BLaER1 treated with 17β-estradiol and CSF1 and Interleukin-3, amounts not matched to agents 10 nM and 100 nM (cell line): ENCODE data around the gene TRDMT1.

Source experiments
- H3K27ac ChIP-seq, 11 experiments: shearing (Covaris generic); formaldehyde crosslinking; 2 replicates each; pipeline ENCODE4 v1.8.1; 2022
- H3K27me3 ChIP-seq, 11 experiments: shearing (Covaris generic); formaldehyde crosslinking; 2 replicates each; pipeline ENCODE4 v1.8.1; 2022
- H3K36me3 ChIP-seq, 11 experiments: shearing (Covaris generic); formaldehyde crosslinking; 2 replicates each; pipeline ENCODE4 v1.8.1; 2022
- H3K4me1 ChIP-seq, 10 experiments: shearing (Covaris generic); formaldehyde crosslinking; 2 replicates each; pipeline ENCODE4 v1.8.1; 2022
- H3K4me2 ChIP-seq, 11 experiments: shearing (Covaris generic); formaldehyde crosslinking; 2 replicates each; pipeline ENCODE4 v1.8.1; 2022
- H3K4me3 ChIP-seq, 10 experiments: shearing (Covaris generic); formaldehyde crosslinking; 2 replicates each; pipeline ENCODE4 v1.8.1; 2022
- H3K9ac ChIP-seq, 11 experiments: shearing (Covaris generic); formaldehyde crosslinking; 2 replicates each; pipeline ENCODE4 v1.8.1; 2022
- H3K9me3 ChIP-seq, 11 experiments: shearing (Covaris generic); formaldehyde crosslinking; replicated peaks in 1 of 11; 2 replicates each; pipeline ENCODE4 v1.8.1; 2022
- H4K20me1 ChIP-seq, 11 experiments: shearing (Covaris generic); formaldehyde crosslinking; 2 replicates each; pipeline ENCODE4 v1.8.1; 2022
- Cebpa-rat ChIP-seq, 11 experiments: shearing (Covaris generic); IDR thresholded peaks; 2 replicates each; pipeline ENCODE4 v1.8.1; 2022

TRDMT1 gene

DNA sequence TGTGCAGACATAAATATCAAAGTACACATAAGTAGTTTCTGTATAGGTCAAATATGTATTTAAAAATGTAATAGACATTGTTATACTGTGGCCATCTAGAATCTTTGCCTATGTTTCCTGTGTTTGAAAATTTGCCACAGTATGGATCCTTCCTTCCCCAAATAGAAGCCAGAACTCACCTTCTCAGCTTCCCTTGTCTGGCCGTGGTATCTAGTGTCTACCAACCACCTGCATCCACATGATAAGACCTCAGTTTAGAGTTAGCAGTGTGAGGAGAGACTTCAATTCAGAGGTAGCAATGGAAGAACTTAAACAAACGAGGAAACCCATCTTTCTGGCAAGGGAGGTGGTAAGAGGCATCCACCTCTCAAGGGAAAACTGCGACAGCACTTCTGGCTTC, 4.9 kb downstream of the TRDMT1 start:
- H3K36me3 ChIP-seq: 0 out of 22 replicates have a peak, but pooled peaks cover 0 to 4% (median 0%) of the 10 kb centered on the region in 11 experiments
- H3K9me3 ChIP-seq: peaks cover 0 to 17% (median 10%) of the 10 kb centered on the region in 11 experiments; a peak in 14 of 22 replicates
- H3K4me1 ChIP-seq: peaks cover 10 to 16% (median 13%) of the 10 kb centered on the region in 10 experiments; a peak in 19 of 20 replicates
- H3K4me2 ChIP-seq: no peak overlapping the region
- H3K27me3 ChIP-seq: no peaks in the 10 kb centered on the region
- H3K4me3 ChIP-seq: no peak overlapping the region
- H3K27ac ChIP-seq: no peak overlapping the region
- H3K9ac ChIP-seq: no peak overlapping the region
- TF ChIP-seq Cebpa-rat (IDR thresholded peaks at IDR 0.05): no peak
- 0 out of 22 replicates have a peak, but pooled peaks cover 0 to 4% (median 0%) of the 10 kb centered on the region in 11 experiments for H4K20me1 ChIP-seq

GRCh38 chr10:17196045-17196444, 5.4 kb downstream of the TRDMT1 start:
- 0 out of 22 replicates have a peak, but pooled peaks cover 0 to 4% (median 0%) of the 10 kb centered on the region in 11 experiments for H3K36me3 ChIP-seq
- peaks cover 10 to 16% (median 13%) of the 10 kb centered on the region in 10 experiments; a peak in 19 of 20 replicates for H3K4me1 ChIP-seq
- H3K4me3 ChIP-seq: no peak overlapping the region
- H3K4me2 ChIP-seq: no peak overlapping the region
- H3K9ac ChIP-seq: no peak overlapping the region
- 0 out of 22 replicates have a peak, but pooled peaks cover 0 to 6% (median 0%) of the 10 kb centered on the region in 11 experiments for H4K20me1 ChIP-seq
- H3K27ac ChIP-seq: no peak overlapping the region
- TF ChIP-seq Cebpa-rat (IDR thresholded peaks at IDR 0.05): no peak
- peaks cover 0 to 17% (median 10%) of the 10 kb centered on the region in 11 experiments; a peak in 14 of 22 replicates for H3K9me3 ChIP-seq
- H3K27me3 ChIP-seq: no peaks in the 10 kb centered on the region

GRCh38 chr10:17195083-17195482, 6.4 kb downstream of the TRDMT1 start:
- no peak for TF ChIP-seq Cebpa-rat (IDR thresholded peaks at IDR 0.05)
- Histone ChIP-seq H3K4me2 (no peak overlapping the region), H3K4me1 (peaks cover 9 to 13% (median 11%) of the 10 kb centered on the region in 10 experiments; a peak in 19 of 20 replicates), H3K27me3 (no peaks in the 10 kb centered on the region), H3K9me3 (peaks cover 0 to 17% (median 10%) of the 10 kb centered on the region in 11 experiments; a peak in 14 of 22 replicates), H3K36me3 (0 out of 22 replicates have a peak, but pooled peaks cover 0 to 4% (median 0%) of the 10 kb centered on the region in 11 experiments), H3K4me3 (no peak overlapping the region), H3K27ac (no peak overlapping the region), H3K9ac (no peak overlapping the region), H4K20me1 (0 out of 22 replicates have a peak, but pooled peaks cover 0 to 6% (median 0%) of the 10 kb centered on the region in 11 experiments)

DNA sequence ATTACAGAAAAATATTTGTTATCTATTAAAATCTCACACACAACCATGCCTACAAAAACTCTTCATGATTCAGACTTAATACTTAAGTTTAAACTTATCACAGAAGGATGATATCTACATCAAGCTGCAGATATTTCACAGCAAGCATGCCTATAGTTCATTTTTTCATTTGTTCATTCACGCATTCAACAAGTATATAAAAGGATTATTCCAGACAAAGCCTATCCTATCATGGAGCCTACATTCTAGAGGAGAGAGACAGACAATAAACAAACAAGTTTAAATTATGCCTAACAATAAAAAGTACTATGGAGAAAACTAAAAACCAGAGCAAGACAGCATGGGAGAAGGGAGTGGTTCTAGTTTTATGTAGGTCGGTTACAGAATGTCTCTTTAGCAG, 10.9 kb downstream of the TRDMT1 start:
- H3K4me2 ChIP-seq: no peak overlapping the region
- H3K4me1 ChIP-seq: no peaks in the 10 kb centered on the region
- 0 out of 22 replicates have a peak, but pooled peaks cover 0 to 4% (median 0%) of the 10 kb centered on the region in 11 experiments for H3K36me3 ChIP-seq
- 0 out of 22 replicates have a peak, but pooled peaks cover 0 to 6% (median 0%) of the 10 kb centered on the region in 11 experiments for H4K20me1 ChIP-seq
- peaks cover 0 to 13% (median 6%) of the 10 kb centered on the region in 11 experiments; a peak in 14 of 22 replicates for H3K9me3 ChIP-seq
- H3K27me3 ChIP-seq: no peaks in the 10 kb centered on the region
- no peak overlapping the region for H3K9ac ChIP-seq
- no peak overlapping the region for H3K4me3 ChIP-seq
- no peak for TF ChIP-seq Cebpa-rat (IDR thresholded peaks at IDR 0.05)
- H3K27ac ChIP-seq: no peak overlapping the region

DNA sequence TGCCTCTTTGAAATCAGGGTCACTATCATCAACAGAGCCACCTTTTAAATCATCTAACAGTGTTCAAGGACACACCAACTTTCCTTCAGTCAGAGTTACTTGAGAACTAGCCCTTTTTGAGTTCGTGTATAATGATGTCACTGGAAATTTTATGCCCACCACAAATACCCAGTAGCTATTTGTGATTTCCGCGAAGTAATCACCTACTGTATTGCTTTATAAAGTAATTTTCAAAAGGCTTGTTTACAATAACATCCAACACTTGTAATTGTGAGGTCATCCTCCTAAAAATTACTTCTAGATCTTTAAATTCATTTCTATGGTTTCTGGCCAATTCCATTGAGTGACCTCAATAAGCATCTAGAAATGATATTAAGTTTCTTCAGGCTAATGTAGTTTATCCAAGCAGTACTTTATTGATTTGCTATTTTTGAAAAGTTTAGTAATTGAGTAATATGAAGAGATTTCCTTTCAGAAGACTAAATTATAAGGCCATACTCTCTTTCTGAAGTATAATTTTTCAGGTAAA, 12.8 kb downstream of the TRDMT1 start:
- Histone ChIP-seq H4K20me1 (0 out of 22 replicates have a peak, but pooled peaks cover 0 to 6% (median 0%) of the 10 kb centered on the region in 11 experiments), H3K27ac (no peak overlapping the region), H3K4me1 (no peaks in the 10 kb centered on the region), H3K9ac (no peak overlapping the region), H3K27me3 (no peaks in the 10 kb centered on the region), H3K9me3 (peaks cover 0 to 1% (median 0%) of the 10 kb centered on the region in 11 experiments; a peak in 3 of 22 replicates), H3K4me3 (no peak overlapping the region), H3K4me2 (no peak overlapping the region), H3K36me3 (no peaks in the 10 kb centered on the region)
- TF ChIP-seq Cebpa-rat (IDR thresholded peaks at IDR 0.05): no peak

GRCh38 chr10:17185873-17186272, 15.6 kb downstream of the TRDMT1 start:
- Histone ChIP-seq H3K4me1 (no peaks in the 10 kb centered on the region), H3K36me3 (no peaks in the 10 kb centered on the region), H3K9me3 (no peaks in the 10 kb centered on the region), H3K27me3 (no peaks in the 10 kb centered on the region), H3K4me2 (no peak overlapping the region), H3K9ac (no peak overlapping the region), H3K27ac (no peak overlapping the region), H4K20me1 (no peaks in the 10 kb centered on the region), H3K4me3 (no peak overlapping the region)
- no peak for TF ChIP-seq Cebpa-rat (IDR thresholded peaks at IDR 0.05)

DNA sequence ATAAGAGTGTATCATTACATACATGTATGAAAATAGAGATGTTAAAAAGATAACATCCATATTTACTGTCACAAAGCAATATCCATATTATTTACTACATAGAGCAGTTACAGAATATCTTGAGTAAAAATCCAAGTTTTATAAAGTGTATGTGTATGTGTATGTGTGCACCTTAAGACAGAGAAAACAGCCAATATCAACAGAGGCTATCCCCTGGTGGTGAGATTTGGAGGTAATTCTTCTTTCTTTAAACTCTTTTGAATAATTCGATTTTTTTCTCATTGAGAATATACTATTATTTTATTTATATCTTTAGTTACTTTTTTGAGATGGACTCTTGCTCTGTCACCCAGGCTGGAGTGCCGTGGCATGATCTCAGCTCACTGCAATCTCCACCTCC, 18.4 kb downstream of the TRDMT1 start:
- Histone ChIP-seq H4K20me1 (no peaks in the 10 kb centered on the region), H3K36me3 (no peaks in the 10 kb centered on the region), H3K27me3 (no peaks in the 10 kb centered on the region), H3K27ac (no peak overlapping the region), H3K4me1 (no peaks in the 10 kb centered on the region), H3K4me2 (no peak overlapping the region), H3K9me3 (no peaks in the 10 kb centered on the region), H3K9ac (no peak overlapping the region), H3K4me3 (no peak overlapping the region)
- TF ChIP-seq Cebpa-rat (IDR thresholded peaks at IDR 0.05): no peak

- no peaks in the 10 kb centered on the region for H3K36me3 ChIP-seq
- no peaks in the 10 kb centered on the region for H3K9me3 ChIP-seq
- no peak overlapping the region for H3K27ac ChIP-seq
- H3K9ac ChIP-seq: no peak overlapping the region
- H3K27me3 ChIP-seq: no peaks in the 10 kb centered on the region
- H4K20me1 ChIP-seq: no peaks in the 10 kb centered on the region
- no peaks in the 10 kb centered on the region for H3K4me1 ChIP-seq
- TF ChIP-seq Cebpa-rat (IDR thresholded peaks at IDR 0.05): no peak
- H3K4me3 ChIP-seq: no peak overlapping the region
- H3K4me2 ChIP-seq: no peak overlapping the region
Measured at GRCh38 chr10:17181751-17182150, 19.7 kb downstream of the TRDMT1 start.

GRCh38 chr10:17181110-17181509, 20.4 kb downstream of the TRDMT1 start:
- Histone ChIP-seq H3K9me3 (no peaks in the 10 kb centered on the region), H3K9ac (no peak overlapping the region), H4K20me1 (no peaks in the 10 kb centered on the region), H3K4me2 (no peak overlapping the region), H3K4me1 (peaks cover 0 to 1% (median 0%) of the 10 kb centered on the region in 10 experiments; a peak in 3 of 20 replicates), H3K27me3 (no peaks in the 10 kb centered on the region), H3K36me3 (no peaks in the 10 kb centered on the region), H3K4me3 (no peak overlapping the region), H3K27ac (no peak overlapping the region)
- TF ChIP-seq Cebpa-rat (IDR thresholded peaks at IDR 0.05): no peak

- Histone ChIP-seq H3K9me3 (no peaks in the 10 kb centered on the region), H3K9ac (no peak overlapping the region), H3K36me3 (no peaks in the 10 kb centered on the region), H3K27ac (no peak overlapping the region), H3K4me1 (peaks cover 4 to 17% (median 9%) of the 10 kb centered on the region in 10 experiments), H3K27me3 (no peaks in the 10 kb centered on the region), H4K20me1 (no peaks in the 10 kb centered on the region), H3K4me3 (no peak overlapping the region), H3K4me2 (no peak overlapping the region)
- no peak for TF ChIP-seq Cebpa-rat (IDR thresholded peaks at IDR 0.05)
Measured at GRCh38 chr10:17179002-17179401, 22.5 kb downstream of the TRDMT1 start.
